Left ventricle myocardium inferior (tissue), 1 donor: ENCODE results near the gene CENATAC. TPM values are rescaled to one million over a fixed set of nuclear protein-coding genes. Genes with fewer than 3 reads are reported as not detected.

ENCODE experiments used
- DNase-seq: peaks from one replicate; pipeline ENCODE4 v3.0.0-alpha.2; 2020
- H3K27ac ChIP-seq: fragments of 200-600 bp; replicated peaks from 2 replicates; pipeline ENCODE4 v1.8.0; 2021
- H3K27me3 ChIP-seq: fragments of 200-600 bp; 2 replicates; pipeline ENCODE4 v1.8.0; 2021; ENCODE audit warnings: low read depth
- H3K36me3 ChIP-seq: fragments of 200-600 bp; 2 replicates; pipeline ENCODE4 v1.8.0; 2021
- H3K4me1 ChIP-seq: fragments of 200-600 bp; 2 replicates; pipeline ENCODE4 v1.8.0; 2021
- H3K4me3 ChIP-seq: fragments of 200-600 bp; 2 replicates; pipeline ENCODE4 v1.8.0; 2021; ENCODE audit warnings: mild to moderate bottlenecking, moderate library complexity
- H3K9me3 ChIP-seq: fragments of 200-600 bp; replicated peaks from 2 replicates; pipeline ENCODE4 v1.8.0; 2021
- intact Hi-C: fragments of 100-400 bp; cut with micrococcal nuclease; formaldehyde crosslinking; loops from one replicate; pipeline ENCODE4 v1.11.0; 2022
- total RNA-seq: library from RNA; stranded (reverse); fragmentation: NEBNext Ultra II Directional; extraction: Animal tissue kit (Norgen Biotek cat#: 25700); gene quantifications from one replicate; pipeline ENCODE4 v1.2.1, GENCODE V29; 2021
- TF ChIP-seq, protein P1 (sequence below): fragments of 200-600 bp; IDR thresholded peaks from 2 replicates; pipeline ENCODE4 v1.8.0; 2021; ENCODE audit warnings: antibody characterized with exemption, mild to moderate bottlenecking, borderline replicate concordance
- donor health status: DM: no; HTN: yes; CAD: no; lungs with severe emphysema.

The CENATAC gene
- total RNA-seq, 1 donor from 2014 or later: 9.7 TPM

DNA sequence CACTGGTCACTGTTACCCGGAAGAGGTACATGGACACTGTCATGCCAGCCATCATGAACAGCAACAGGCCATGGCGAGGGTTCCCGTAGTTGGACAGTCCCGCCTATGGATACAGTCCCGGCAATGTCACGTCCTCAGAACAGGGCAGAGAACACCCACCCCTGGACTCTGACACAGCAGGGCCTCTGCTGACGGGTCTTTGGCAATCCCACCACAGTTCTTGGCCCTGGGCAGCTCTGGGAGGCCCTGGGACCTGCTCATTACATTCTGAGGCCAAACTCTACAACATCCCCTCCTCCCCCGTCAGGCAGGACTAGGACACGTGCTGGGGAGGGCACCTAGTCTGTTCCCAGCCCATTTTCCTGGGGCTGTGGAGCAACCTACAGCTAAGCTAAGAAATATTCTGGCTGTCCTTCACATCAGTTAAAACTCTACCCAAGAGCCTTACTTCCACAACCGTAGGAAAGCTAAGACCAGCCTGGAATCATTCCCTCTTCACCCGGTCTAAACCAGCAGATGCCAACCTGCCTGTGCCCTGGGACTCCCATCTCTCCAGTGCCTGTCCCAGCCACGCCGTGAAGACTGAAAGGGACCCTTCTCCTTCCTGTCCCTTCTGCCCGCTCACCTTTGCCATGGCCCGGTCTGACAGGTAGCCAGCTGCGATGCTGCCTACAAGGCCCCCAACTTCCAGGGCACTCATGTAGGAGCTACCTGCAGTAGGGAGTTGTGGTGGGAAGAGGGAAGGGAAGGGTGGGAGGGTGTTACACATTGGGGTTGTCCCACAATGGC, 28.2 kb downstream of the CENATAC start:
- H3K4me1 ChIP-seq: peaks cover 45% of the 10 kb centered on the region
- DNase-seq: no peak
- no peaks in the 10 kb centered on the region for H3K9me3 ChIP-seq
- no peaks in the 10 kb centered on the region for H3K27me3 ChIP-seq
- H3K36me3 ChIP-seq: peaks cover 54% of the 10 kb centered on the region
- intact Hi-C loops: no loop called here
- H3K27ac ChIP-seq: no peak overlapping the region
- H3K4me3 ChIP-seq: no peak overlapping the region
- TF ChIP-seq, protein P1, sequence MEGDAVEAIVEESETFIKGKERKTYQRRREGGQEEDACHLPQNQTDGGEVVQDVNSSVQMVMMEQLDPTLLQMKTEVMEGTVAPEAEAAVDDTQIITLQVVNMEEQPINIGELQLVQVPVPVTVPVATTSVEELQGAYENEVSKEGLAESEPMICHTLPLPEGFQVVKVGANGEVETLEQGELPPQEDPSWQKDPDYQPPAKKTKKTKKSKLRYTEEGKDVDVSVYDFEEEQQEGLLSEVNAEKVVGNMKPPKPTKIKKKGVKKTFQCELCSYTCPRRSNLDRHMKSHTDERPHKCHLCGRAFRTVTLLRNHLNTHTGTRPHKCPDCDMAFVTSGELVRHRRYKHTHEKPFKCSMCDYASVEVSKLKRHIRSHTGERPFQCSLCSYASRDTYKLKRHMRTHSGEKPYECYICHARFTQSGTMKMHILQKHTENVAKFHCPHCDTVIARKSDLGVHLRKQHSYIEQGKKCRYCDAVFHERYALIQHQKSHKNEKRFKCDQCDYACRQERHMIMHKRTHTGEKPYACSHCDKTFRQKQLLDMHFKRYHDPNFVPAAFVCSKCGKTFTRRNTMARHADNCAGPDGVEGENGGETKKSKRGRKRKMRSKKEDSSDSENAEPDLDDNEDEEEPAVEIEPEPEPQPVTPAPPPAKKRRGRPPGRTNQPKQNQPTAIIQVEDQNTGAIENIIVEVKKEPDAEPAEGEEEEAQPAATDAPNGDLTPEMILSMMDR: no peak

DNA sequence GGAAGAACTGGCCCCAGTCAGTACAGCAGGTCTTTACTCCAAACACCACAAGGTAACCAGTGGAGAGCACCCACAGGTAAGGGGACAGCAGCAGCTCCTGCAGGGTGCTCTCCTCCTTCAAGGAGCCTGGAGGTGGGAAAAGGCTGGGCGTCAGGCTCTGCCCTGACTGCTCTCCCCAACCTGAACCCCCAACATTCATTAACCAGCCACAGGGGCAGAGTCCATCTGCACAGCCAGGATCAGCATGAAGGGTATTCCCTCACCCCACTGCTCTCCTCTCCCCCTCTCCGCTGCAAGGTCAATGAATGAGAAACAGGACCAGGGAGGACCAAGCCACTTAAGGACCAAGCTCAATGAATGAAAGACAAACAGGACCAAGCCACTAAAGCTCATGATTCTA, 29.0 kb downstream of the CENATAC start:
- Histone ChIP-seq H3K9me3 (no peaks in the 10 kb centered on the region), H3K4me3 (no peak overlapping the region), H3K36me3 (peaks cover 46% of the 10 kb centered on the region), H3K27ac (no peak overlapping the region), H3K27me3 (no peaks in the 10 kb centered on the region), H3K4me1 (peaks cover 41% of the 10 kb centered on the region)
- TF ChIP-seq, protein P1: no peak
- no peak for DNase-seq
- intact Hi-C loops: no loop called here

DNA sequence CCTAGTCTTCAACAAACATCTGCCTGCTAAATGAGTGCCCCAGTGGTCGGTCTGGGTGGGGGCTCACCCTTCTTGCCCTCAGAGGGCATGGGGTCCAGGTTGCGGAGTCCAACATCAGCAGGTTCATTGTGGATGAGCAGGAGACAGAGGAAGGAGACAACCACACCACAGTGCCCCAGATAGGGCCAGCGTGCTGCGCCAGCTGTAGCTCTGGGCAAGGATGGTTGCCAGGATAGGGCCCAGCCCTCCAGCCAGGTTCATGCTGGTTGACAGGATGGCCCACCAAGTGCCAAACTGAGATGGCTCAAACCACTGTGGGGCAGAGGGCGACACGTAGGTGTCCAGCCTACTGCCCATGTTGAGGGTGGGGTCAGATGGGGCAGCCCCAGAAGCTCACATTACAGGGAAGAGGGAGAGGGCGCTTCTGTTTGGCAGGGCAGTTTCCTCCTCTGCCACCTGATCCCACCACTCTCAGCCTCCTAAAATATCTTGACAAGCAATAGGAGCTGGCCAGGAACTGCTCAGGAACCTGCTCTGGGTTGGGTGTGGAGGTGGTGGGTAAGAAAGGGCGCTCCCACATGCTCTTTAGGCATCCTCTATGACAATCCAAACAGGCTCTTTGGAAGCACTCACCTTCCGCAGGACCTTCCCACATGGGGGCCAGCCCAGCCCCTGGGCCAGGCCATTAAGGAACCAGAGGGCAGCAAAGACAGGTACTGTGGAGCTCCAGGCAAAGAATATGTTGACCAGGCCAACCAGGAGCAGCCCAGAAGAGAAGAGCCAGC, 29.8 kb downstream of the CENATAC start:
- H3K27me3 ChIP-seq: no peaks in the 10 kb centered on the region
- no peak for DNase-seq
- no peaks in the 10 kb centered on the region for H3K9me3 ChIP-seq
- H3K36me3 ChIP-seq: peaks cover 38% of the 10 kb centered on the region
- TF ChIP-seq, protein P1: no peak
- intact Hi-C loops: no loop called here
- no peak overlapping the region for H3K4me3 ChIP-seq
- H3K27ac ChIP-seq: no peak overlapping the region
- H3K4me1 ChIP-seq: peaks cover 41% of the 10 kb centered on the region

DNA sequence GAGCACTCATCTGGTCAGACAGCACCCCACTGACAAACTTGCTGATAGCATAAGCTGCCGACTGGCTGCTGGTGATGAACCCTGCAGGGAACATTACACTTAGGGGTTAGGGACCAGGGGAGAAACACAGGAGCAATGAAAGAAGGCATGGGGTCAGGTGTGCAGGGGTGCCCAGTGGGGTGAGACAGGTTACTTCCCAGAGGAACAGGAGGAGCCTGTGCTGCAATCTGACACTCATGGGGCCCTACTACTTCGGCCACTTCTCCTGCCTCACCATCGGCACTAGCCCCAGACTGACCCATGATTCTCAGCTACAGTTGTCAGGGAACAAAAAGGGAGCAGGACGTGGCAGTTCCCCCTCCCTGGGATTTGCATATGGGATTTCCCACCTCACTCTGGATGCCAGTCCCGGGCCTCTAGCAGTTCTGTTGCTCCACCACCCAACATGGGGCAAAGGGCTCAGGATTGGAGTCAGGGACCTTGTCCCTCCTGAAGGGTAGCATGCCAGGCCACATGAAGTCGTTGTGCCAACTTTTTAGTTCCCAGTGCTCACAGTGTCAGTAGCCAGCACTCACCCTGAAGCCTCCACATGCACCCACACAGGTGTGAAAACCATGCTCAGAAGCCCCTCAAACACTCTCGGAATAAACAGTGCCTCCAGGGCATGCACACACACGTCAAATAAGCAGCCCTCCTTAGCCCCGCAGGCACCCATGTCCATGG, 30.6 kb downstream of the CENATAC start:
- peaks cover 31% of the 10 kb centered on the region for H3K36me3 ChIP-seq
- intact Hi-C loops: no loop called here
- H3K27ac ChIP-seq: peak overlapping the region; percentile 81
- peaks cover 41% of the 10 kb centered on the region for H3K4me1 ChIP-seq
- H3K27me3 ChIP-seq: no peaks in the 10 kb centered on the region
- H3K9me3 ChIP-seq: no peaks in the 10 kb centered on the region
- no peak for DNase-seq
- TF ChIP-seq, protein P1: no peak
- no peak overlapping the region for H3K4me3 ChIP-seq

DNA sequence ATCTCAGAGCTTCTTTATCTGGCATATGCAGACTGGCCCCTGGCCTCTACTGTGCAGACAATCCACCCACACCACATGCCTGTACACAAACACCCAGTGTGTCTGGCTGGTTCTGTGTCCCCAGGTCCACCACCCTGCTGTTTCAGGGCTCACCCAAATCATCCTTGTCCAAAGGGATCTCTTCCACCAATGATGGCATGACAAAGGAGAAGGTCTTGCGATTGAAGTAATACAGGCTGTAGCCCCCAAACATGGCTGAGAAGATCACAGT, 31.1 kb downstream of the CENATAC start:
- H3K27me3 ChIP-seq: no peaks in the 10 kb centered on the region
- H3K36me3 ChIP-seq: peaks cover 26% of the 10 kb centered on the region
- no peaks in the 10 kb centered on the region for H3K9me3 ChIP-seq
- peak overlapping the region; percentile 96 for H3K4me3 ChIP-seq
- H3K27ac ChIP-seq: peak overlapping the region; percentile 81
- TF ChIP-seq, protein P1: no peak
- intact Hi-C loops: no loop called here
- no peak for DNase-seq
- peaks cover 41% of the 10 kb centered on the region for H3K4me1 ChIP-seq
